K562 (cell line): ENCODE data around the gene SRSF9. TPM values are rescaled to one million over a fixed set of nuclear protein-coding genes. Genes with fewer than 3 reads are reported as not detected.

Source experiments
- ATAC-seq: fragments of 200-7000 bp; cut with Tn5 transposase; 3 replicates; pipeline ENCODE4 v1.9.1; 2020; ENCODE audit warnings: moderate library complexity
- BruUV-seq: library from RNA; stranded (reverse); fragments of 400-500 nt; replicated peaks from 2 replicates; lab custom pipeline; 2021; lab: Mats Ljungman, UMichigan
- CTCF ChIA-PET: fragments of 300-600 bp; formaldehyde crosslinking; extraction: SDS; loops from one replicate; lab custom pipeline; 2021; ENCODE audit warnings: low intra/inter-chr PET ratio; lab: Yijun Ruan, JAX
- POLR2A ChIA-PET: fragments of 300-600, 350-650 bp; sonication (Branson Sonifier 250); formaldehyde crosslinking; extraction: SDS; loops from one replicate; lab custom pipeline; 2021; ENCODE audit warnings: antibody characterized with exemption, inconsistent platforms; lab: Yijun Ruan, JAX
- DNase-seq, 4 experiments: peaks; one replicate each; pipeline versions ENCODE4 v3.0.0 to v3.0.0-alpha.2; 2011 to 2018; ENCODE audit warnings: low spot score in 3 of 4, mixed read lengths in 3 of 4; ENCODE audit errors: extremely low read depth in 1 of 4
- FAIRE-seq: peaks from 2 replicates; lab custom pipeline; 2011; peaks lifted over from hg19 to GRCh38; lab: Jason Lieb, UNC
- H2AFZ ChIP-seq: 2 replicates; pipeline ENCODE4 v1.6.0; 2011; ENCODE audit warnings: low read depth, low read length, control low read depth, inconsistent platforms
- H3K27ac ChIP-seq: fragments of 200-600 bp; 3 replicates; pipeline ENCODE4 v1.8.0; 2011; ENCODE audit warnings: low read depth, mild to moderate bottlenecking, control low read depth, inconsistent platforms, low read length, moderate library complexity, mixed read lengths; ENCODE audit errors: extremely low read depth
- H3K27me3 ChIP-seq, 2 experiments: fragments of 300-600 bp in 1 of 2; 2 replicates in 1 of 2; 3 replicates in 1 of 2; pipeline versions ENCODE4 v1.6.0 to v1.8.0; 2011; ENCODE audit warnings: inconsistent platforms in 2 of 2, low read length in 2 of 2, mild to moderate bottlenecking in 1 of 2, mixed read lengths in 1 of 2, moderate library complexity in 1 of 2; ENCODE audit not compliant: control insufficient read depth in 2 of 2, insufficient read depth in 2 of 2
- H3K36me3 ChIP-seq: fragments of 300-600 bp; 3 replicates; pipeline ENCODE4 v1.8.0; 2011; ENCODE audit warnings: mild to moderate bottlenecking, low read length, inconsistent platforms; ENCODE audit not compliant: control insufficient read depth, insufficient read depth
- H3K4me1 ChIP-seq, 2 experiments: fragments of 200-600 bp in 1 of 2; replicated peaks in 1 of 2; 2 replicates in 1 of 2; 3 replicates in 1 of 2; pipeline versions ENCODE4 v1.5.1 to v1.8.0; 2011; ENCODE audit warnings: inconsistent platforms in 2 of 2, low read length in 2 of 2, mild to moderate bottlenecking in 1 of 2, mixed read lengths in 1 of 2, moderate library complexity in 1 of 2; ENCODE audit not compliant: control insufficient read depth in 2 of 2, insufficient read depth in 2 of 2
- H3K4me2 ChIP-seq: 2 replicates; pipeline ENCODE4 v1.6.1; 2011; ENCODE audit warnings: low read length, control low read depth, inconsistent platforms, mixed read lengths; ENCODE audit not compliant: insufficient read depth
- H3K4me3 ChIP-seq: fragments of 200-600 bp; sonication (generic), shearing (Covaris generic); 2 replicates; pipeline ENCODE4 v1.5.1; 2016; ENCODE audit warnings: control low read depth, inconsistent platforms
- H3K79me2 ChIP-seq: fragments of 200-600 bp; 3 replicates; pipeline ENCODE4 v1.8.0; 2011; ENCODE audit warnings: low read length, inconsistent platforms; ENCODE audit not compliant: control insufficient read depth, insufficient read depth
- H3K9ac ChIP-seq, 2 experiments: 2 replicates each; pipeline versions ENCODE4 v1.6.0 to v1.6.1; 2011; ENCODE audit warnings: low read depth in 2 of 2, low read length in 2 of 2, control low read depth in 1 of 2, inconsistent platforms in 1 of 2, mild to moderate bottlenecking in 1 of 2, mixed read lengths in 1 of 2; ENCODE audit not compliant: insufficient read depth in 1 of 2
- H3K9me1 ChIP-seq: one replicate; pipeline ENCODE4 v1.6.0; 2011; ENCODE audit warnings: inconsistent platforms, mild to moderate bottlenecking, low read length, moderate library complexity; ENCODE audit not compliant: control insufficient read depth, insufficient read depth
- H3K9me3 ChIP-seq: replicated peaks from 2 replicates; pipeline ENCODE4 v1.5.1; 2011; ENCODE audit warnings: low read depth, low read length, inconsistent platforms; ENCODE audit not compliant: control insufficient read depth, insufficient read depth
- H4K20me1 ChIP-seq: replicated peaks from 2 replicates; pipeline ENCODE4 v1.6.1; 2011; ENCODE audit warnings: low read length, inconsistent platforms, mixed read lengths; ENCODE audit not compliant: control insufficient read depth, insufficient read depth
- FOXM1 ChIP-seq, 2 experiments: fragments of 450-650 bp in 1 of 2; sonication (generic) in 1 of 2; formaldehyde crosslinking in 1 of 2; IDR thresholded peaks; 2 replicates each; pipeline versions ENCODE4 v1.6.1 to v1.9.0; 2017 to 2022; ENCODE audit warnings: low read depth in 2 of 2, mild to moderate bottlenecking in 2 of 2, missing genetic modification reagents in 1 of 2, moderate library complexity in 1 of 2
- MBD1 ChIP-seq: fragments of 250-450 bp; sonication (Bioruptor Pico); IDR thresholded peaks from 2 replicates; pipeline ENCODE4 v1.8.0; 2022; ENCODE audit warnings: inconsistent platforms
- TCFL5 ChIP-seq: fragments of 250-450 bp; sonication (Bioruptor Pico); conservative IDR thresholded peaks from 2 replicates; pipeline ENCODE4 v1.6.1; 2021; ENCODE audit warnings: mild to moderate bottlenecking, moderate library complexity, matching md5 sums
- TSHZ1 ChIP-seq: fragments of 250-450 bp; sonication (Bioruptor Pico); IDR thresholded peaks from 2 replicates; pipeline ENCODE4 v1.4.0; 2020; ENCODE audit warnings: mild to moderate bottlenecking, moderate library complexity
- ZBTB40 ChIP-seq, 2 experiments: fragments of 450-650 bp in 1 of 2; sonication (generic) in 1 of 2; formaldehyde crosslinking in 1 of 2; IDR thresholded peaks; 2 replicates each; pipeline versions ENCODE4 v1.7.1 to v1.9.0; 2016 to 2022; ENCODE audit warnings: inconsistent platforms in 1 of 2, mild to moderate bottlenecking in 1 of 2, missing genetic modification reagents in 1 of 2
- WGBS: fragments of 100-300 bp; shearing (Covaris generic); methylation state at CpG from one replicate; pipeline ENCODE4 v1.1.6; 2016; ENCODE audit warnings: low coverage, mixed read lengths; ENCODE audit not compliant: insufficient coverage; ENCODE audit errors: missing lambda C conversion rate; 5-methylcytosine and 5-hydroxymethylcytosine counted together
- in situ Hi-C: fragments of 300-500 bp; cut with MboI; formaldehyde crosslinking; loops from 4 replicates; pipeline ENCODE4 v1.15.0; 2018; ENCODE audit warnings: inconsistent platforms, mixed read lengths
- intact Hi-C: fragments of 100-400 bp; cut with micrococcal nuclease; formaldehyde crosslinking; loops from 2 replicates; pipeline ENCODE4 v1.14.2; 2022
- polyA plus RNA-seq, 8 experiments: library from polyadenylated mRNA; depleted of rRNA in 4 of 8; stranded (reverse) in 5 of 8; unstranded in 3 of 8; fragments of >200 nt; fragmentation: Nextera tagmentation in 2 of 8; fragmentation: Illumina TruSeq in 1 of 8; extraction: Ambion mirVana in 2 of 8; extraction: Trizol in 1 of 8; gene quantifications; 2 replicates each; pipeline versions ENCODE4 v1.2.1 to v1.2.3, GENCODE V29; 2011 to 2014; ENCODE audit warnings: inconsistent platforms in 1 of 8, missing spikeins in 1 of 8
- total RNA-seq, 7 experiments: library from RNA; depleted of rRNA in 6 of 7; stranded (reverse); fragments of >200 nt in 6 of 7; fragmentation: Illumina TruSeq in 2 of 7; extraction: Trizol in 2 of 7; gene quantifications; 2 replicates each; pipeline versions ENCODE4 v1.2.1 to v1.2.3, GENCODE V29; 2011 to 2021; ENCODE audit warnings: low replicate concordance in 1 of 7

SRSF9 gene
- total and polyA plus RNA-seq, 9 of the 15 experiments (the other 6 are each of a cell fraction or from before 2014, with no cell fraction given): 40.3 to 291 (median 230) TPM

- 2% methylated on average over 15 of the region's 17 CpGs for WGBS
- in situ Hi-C loops (no loop called here), intact Hi-C loops (no loop called here)
- DNase-seq (peak in 2 of 4 experiments; percentile 12 to 41), ATAC-seq (peak; percentile 7), FAIRE-seq (no peak)
- peak overlapping the region; percentile 77 to 88 for H3K9ac ChIP-seq
- ChIA-PET CTCF (no interaction called here), POLR2A (interaction anchor here (0.6 to 2.3 kb wide), 17 partner anchors 8 to 294 kb away, joined by 3 to 14 read pairs (median 4); partner anchors contain the start of genes COQ5 and RPLP0)
- peak overlapping the region; percentile 85 for H2AFZ ChIP-seq
- H3K4me3 ChIP-seq: peak overlapping the region; percentile 97
- H3K9me3 ChIP-seq: 0 out of 2 replicates have a peak, but pooled peaks cover 2% of the 10 kb centered on the region
- peaks cover 40% of the 10 kb centered on the region; the same call in 2 of the 3 replicates for H3K36me3 ChIP-seq
- H3K79me2 ChIP-seq: peaks cover 43% of the 10 kb centered on the region
- H3K9me1 ChIP-seq: no peaks in the 10 kb centered on the region
- H3K4me2 ChIP-seq: peak overlapping the region; percentile 96
- H3K27ac ChIP-seq: peak overlapping the region; percentile 54
- H4K20me1 ChIP-seq: peaks cover 12% of the 10 kb centered on the region; the same call in 1 of the 2 replicates
- peaks cover 2 to 15% of the 10 kb centered on the region in 2 experiments; a peak in 4 of 5 replicates for H3K4me1 ChIP-seq
- BruUV-seq: no TSS peak
- no peaks in the 10 kb centered on the region for H3K27me3 ChIP-seq
- no peak for TF ChIP-seq TCFL5
- no peak for TF ChIP-seq MBD1 (CRISPR knock-in tag)
- no peak for TF ChIP-seq TSHZ1
- TF ChIP-seq FOXM1 (IDR thresholded peaks at IDR 0.05; ENCODE audit: low read depth): no peak
- TF ChIP-seq FOXM1 (CRISPR knock-in tag; IDR thresholded peaks at IDR 0.05; ENCODE audit: low read depth): no peak
- TF ChIP-seq ZBTB40 (IDR thresholded peaks at IDR 0.05): no peak
- TF ChIP-seq ZBTB40 (CRISPR knock-in tag; IDR thresholded peaks at IDR 0.05): no peak
Observed at GRCh38 chr12:120495186-120495730, 25.7 kb upstream of the SRSF9 start.
